A673 (cell line): ENCODE data around the gene MTCH1.

Experiments used
- CTCF ChIP-seq: fragments of 300-800, 200-600 bp; sonication (generic); conservative IDR thresholded peaks from 2 replicates; pipeline ENCODE4 v1.5.1; 2017; ENCODE audit warnings: low read depth, mild to moderate bottlenecking, antibody characterized with exemption, low read length, moderate library complexity, mixed read lengths
- EZH2 ChIP-seq: fragments of 200-600 bp; sonication (generic); IDR thresholded peaks from 2 replicates; pipeline ENCODE4 v1.6.1; 2017; ENCODE audit warnings: borderline replicate concordance, low read depth, mild to moderate bottlenecking, mixed read lengths, antibody characterized with exemption, low read length; ENCODE audit not compliant: poor library complexity, severe bottlenecking

- TF ChIP-seq CTCF (no peak), EZH2 (no peak)
Observed at GRCh38 chr6:36928547-36928918, 57.5 kb downstream of the MTCH1 start.
